Activated CD4-positive, CD25-positive, alpha-beta regulatory T cell (primary cell): ENCODE measurements around the gene TBC1D24.
"Not testable (repeated sequence)": the region's sequence is repeated elsewhere in the genome, so short reads cannot be mapped to it uniquely, and the experiment has no call there.

ENCODE experiments used
- DNase-seq, 4 experiments: peaks; one replicate each; lab custom pipeline; 2025; lab: John Stamatoyannopoulos, UW

Gene TBC1D24

DNA sequence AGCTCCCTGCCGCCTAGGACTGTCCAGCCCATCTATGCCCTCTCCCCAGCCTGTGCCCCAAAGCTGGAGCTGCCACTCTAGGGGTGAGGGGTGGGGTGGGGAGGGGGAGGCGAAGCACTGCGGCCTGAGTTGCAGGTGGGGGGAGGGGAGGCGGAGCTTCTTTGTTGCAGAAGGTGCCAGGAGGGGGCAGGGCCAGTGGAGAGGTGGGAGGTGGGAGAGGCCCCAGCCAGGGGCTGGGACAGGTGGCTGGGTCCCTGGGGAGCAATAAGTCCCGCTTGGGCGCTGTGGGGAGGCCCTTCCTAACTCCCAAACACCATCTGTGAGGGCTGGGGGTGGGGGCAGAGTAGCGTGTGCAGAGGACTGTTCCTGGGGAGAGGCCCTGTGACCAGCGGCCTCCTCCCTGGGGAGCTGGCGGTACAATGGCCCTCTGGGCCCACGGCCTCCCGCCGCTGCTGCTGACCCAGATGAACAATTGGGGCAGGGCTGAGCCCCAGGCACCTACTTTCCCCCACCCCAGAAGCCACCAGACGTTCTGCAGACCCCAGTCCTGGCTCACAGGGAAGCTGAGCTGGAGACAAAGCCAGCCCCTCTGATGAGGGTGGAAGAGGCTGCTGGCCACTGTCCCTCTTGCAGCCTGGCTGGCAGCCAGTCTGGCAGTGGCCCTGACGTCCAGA is 6.1 kb upstream of the TBC1D24 start:
- no peak for DNase-seq

- DNase-seq: no peak
Measured at GRCh38 chr16:2469399-2470233, 5.3 kb upstream of the TBC1D24 start.

DNA sequence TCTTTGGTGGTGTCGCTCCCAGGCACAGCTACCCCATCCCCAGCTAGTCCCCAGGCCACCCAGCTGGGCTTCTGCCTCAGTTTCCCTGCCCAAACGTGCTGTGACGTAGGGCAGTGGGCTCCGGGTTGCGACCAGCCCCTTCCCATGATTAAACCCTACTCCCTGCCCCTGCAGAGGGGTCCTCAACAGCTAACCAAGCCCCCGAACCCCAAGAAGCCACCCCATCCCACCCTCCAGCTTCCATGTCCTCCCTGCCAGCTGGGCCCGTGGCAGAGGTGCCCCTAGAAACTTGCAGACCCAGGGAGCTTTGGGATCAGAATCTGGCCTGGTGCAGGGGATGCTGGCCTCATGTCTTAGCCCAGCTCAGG is 4.7 kb upstream of the TBC1D24 start:
- no peak for DNase-seq

- DNase-seq: no peak
Measured at GRCh38 chr16:2470603-2471015, 4.3 kb upstream of the TBC1D24 start.

- no peak for DNase-seq
Measured at GRCh38 chr16:2471016-2471652, 3.8 kb upstream of the TBC1D24 start, which contains the start of gene NTN3. Gene NTN3, plus strand, starts transcription at chr16:2471297. Its CDS starts 405 bp downstream, at chr16:2471702.

- DNase-seq: no peak
Measured at GRCh38 chr16:2471653-2472487, 3.1 kb upstream of the TBC1D24 start.

DNA sequence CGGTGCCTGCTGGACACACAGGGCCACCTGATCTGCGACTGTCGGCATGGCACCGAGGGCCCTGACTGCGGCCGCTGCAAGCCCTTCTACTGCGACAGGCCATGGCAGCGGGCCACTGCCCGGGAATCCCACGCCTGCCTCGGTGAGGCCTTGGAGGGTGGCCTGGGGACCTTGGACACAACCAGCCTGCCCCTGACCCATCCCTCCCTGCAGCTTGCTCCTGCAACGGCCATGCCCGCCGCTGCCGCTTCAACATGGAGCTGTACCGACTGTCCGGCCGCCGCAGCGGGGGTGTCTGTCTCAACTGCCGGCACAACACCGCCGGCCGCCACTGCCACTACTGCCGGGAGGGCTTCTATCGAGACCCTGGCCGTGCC is 2.5 kb upstream of the TBC1D24 start:
- DNase-seq: no peak

GRCh38 chr16:2472885-2473445 is 2.0 kb upstream of the TBC1D24 start:
- no peak for DNase-seq

DNA sequence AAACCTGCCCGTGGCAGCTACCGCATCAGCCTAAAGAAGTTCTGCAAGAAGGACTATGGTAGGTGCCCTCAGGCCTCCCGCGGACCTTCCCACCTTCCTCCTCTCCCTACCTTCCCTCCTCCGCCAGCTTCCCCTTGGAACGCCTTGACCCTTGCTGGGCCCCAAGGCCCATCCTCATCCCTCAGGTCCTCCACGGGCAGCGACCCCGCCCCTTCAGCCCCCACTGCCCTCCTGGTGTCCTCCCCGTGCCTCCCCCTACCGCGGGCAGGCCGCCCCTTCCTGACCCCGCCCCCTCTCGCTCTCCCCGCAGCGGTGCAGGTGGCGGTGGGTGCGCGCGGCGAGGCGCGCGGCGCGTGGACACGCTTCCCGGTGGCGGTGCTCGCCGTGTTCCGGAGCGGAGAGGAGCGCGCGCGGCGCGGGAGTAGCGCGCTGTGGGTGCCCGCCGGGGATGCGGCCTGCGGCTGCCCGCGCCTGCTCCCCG is 1.4 kb upstream of the TBC1D24 start:
- DNase-seq: no peak

GRCh38 chr16:2473999-2474876 is 689 bp upstream of the TBC1D24 start:
- peak in 2 of 4 experiments; percentile 37 to 39 for DNase-seq

DNA sequence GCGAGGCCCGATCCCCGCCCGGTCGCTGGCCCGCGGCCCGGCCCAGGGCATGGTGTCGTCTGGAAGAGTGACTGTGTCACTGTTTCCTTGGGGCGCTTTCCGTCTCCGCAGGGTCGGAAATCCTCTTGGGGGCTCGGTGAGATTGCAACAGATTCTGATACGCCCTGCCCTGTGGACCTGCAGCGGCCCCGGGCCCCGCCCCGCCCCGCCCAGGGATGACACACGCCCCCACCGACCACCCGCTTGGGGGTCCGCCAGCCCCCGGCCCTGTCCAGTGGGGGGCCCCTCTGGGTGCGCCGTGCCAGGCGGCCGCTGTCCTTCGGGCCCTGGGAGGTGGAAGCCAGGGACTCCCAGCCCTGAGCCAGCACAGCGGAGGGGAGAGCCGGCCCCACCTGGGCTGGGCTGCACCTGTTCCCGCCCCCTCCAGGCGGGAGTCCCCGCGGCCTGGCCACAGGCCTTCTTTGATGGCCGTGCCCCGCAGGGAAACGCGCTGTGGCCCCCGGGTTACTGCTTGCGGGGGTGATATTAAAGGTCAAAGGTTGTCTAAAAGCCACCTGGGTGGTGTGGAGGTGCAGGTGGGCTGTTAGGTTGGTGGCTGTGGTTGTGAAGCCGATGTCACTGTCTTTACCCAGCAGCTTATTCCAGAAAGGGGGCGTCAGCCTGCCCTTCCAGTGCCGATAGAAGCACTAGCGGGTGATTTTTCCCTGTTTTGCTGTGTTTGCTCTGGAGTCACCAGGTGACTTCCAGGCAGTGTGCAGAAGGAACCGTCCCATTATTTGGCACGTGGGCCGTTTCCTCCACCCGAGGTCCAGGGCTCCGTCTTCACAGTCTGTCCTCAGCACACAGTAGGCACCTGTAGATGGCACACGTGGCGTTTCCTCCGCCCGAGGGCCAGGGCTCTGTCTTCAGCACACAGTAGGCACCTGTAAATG is 752 bp downstream of the TBC1D24 start:
- no peak for DNase-seq

DNA sequence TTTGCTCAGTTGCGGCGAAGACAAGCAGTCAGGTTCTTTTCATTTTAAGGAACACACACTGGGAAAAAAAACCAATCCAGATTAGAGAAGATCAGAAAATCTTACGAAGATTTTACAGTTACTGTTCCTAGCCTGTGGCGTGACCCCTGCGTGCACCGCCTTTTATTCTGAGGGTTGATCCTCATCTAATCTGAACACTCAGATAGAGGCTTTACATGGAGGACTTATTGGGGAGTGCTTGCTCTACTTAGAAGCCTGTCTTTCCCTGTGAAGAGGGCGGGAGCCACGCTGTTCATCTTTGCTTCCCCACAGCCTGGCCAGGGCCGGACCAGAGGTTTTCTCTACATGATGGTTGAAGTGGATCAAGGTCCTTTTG is 1.4 kb downstream of the TBC1D24 start:
- DNase-seq: no peak

DNA sequence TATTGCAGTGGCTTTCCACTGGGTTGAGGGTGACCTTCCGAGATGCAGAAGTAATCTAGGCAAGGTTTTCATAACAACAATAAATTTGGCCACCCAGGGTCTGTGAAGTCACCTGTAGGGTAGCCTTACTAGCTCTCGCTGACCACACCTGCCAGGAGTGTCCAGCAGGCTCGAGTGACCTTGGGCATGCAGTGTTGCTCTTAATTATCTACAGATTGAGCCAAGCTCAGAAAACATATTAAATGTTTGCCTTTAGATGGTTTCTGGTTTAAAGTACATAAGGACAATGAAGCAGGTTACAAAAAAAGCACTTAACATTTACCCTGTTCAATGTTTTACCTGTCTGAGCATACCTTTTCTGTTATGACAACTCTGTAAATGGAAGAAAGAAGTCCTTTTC is 1.8 kb downstream of the TBC1D24 start:
- no peak for DNase-seq

GRCh38 chr16:2477327-2477726 is 2.4 kb downstream of the TBC1D24 start:
- no peak for DNase-seq

GRCh38 chr16:2478279-2478678 is 3.4 kb downstream of the TBC1D24 start:
- DNase-seq: no peak

DNA sequence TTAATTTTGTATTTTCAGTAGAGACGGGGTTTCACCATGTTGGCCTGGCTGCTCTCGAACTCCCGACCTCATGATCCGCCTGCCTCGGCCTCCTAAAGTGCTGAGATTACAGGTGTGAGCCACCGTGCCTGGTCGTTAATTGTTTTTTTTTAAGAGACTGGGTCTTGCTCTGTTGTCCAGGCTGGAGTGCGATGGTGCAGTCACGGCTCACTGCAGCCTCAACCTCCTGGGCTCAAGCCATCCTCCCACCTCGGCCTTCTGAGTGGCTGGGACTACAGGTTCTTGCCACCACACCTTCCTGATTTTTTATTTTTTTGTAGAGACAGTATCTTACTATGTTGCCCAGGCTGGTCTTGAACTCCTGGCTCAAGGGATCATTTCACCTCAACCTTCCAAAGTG is 5.1 kb downstream of the TBC1D24 start:
- not testable (repeated sequence) for DNase-seq

- DNase-seq: no peak
Measured at GRCh38 chr16:2480948-2481347, 6.0 kb downstream of the TBC1D24 start.

GRCh38 chr16:2481676-2482075 is 6.7 kb downstream of the TBC1D24 start:
- no peak for DNase-seq

GRCh38 chr16:2482249-2482648 is 7.3 kb downstream of the TBC1D24 start:
- DNase-seq: no peak
